Glutamatergic neuron (in vitro differentiated cells): ENCODE data around the gene EPHA2. TPM values are rescaled to one million over a fixed set of nuclear protein-coding genes. Genes with fewer than 3 reads are reported as not detected.
"Not testable (repeated sequence)": the region's sequence is repeated elsewhere in the genome, so short reads cannot be mapped to it uniquely, and the experiment has no call there.

ENCODE experiments used
- DNase-seq: peaks from one replicate; pipeline ENCODE4 v3.0.0; 2022
- H3K27ac Mint-ChIP-seq: one replicate; pipeline ENCODE4 v1.8.0; 2020; ENCODE audit warnings: mild to moderate bottlenecking, mixed read lengths, inconsistent platforms; ENCODE audit not compliant: unreplicated experiment
- H3K27me3 Mint-ChIP-seq: one replicate; pipeline ENCODE4 v1.8.0; 2020; ENCODE audit warnings: mild to moderate bottlenecking, moderate library complexity, mixed read lengths, inconsistent platforms; ENCODE audit not compliant: unreplicated experiment
- H3K36me3 Mint-ChIP-seq: one replicate; pipeline ENCODE4 v1.8.0; 2020; ENCODE audit warnings: mild to moderate bottlenecking, mixed read lengths, inconsistent platforms; ENCODE audit not compliant: unreplicated experiment
- H3K4me1 Mint-ChIP-seq: one replicate; pipeline ENCODE4 v1.8.0; 2020; ENCODE audit warnings: mild to moderate bottlenecking, low read depth, mixed read lengths, inconsistent platforms; ENCODE audit not compliant: unreplicated experiment
- H3K4me3 Mint-ChIP-seq: one replicate; pipeline ENCODE4 v1.8.0; 2020; ENCODE audit warnings: mild to moderate bottlenecking, mixed read lengths, inconsistent platforms; ENCODE audit not compliant: unreplicated experiment
- H3K9me3 Mint-ChIP-seq: one replicate; pipeline ENCODE4 v1.8.0; 2020; ENCODE audit warnings: mild to moderate bottlenecking, moderate library complexity, mixed read lengths, inconsistent platforms; ENCODE audit not compliant: unreplicated experiment
- CTCF ChIP-seq: fragments of 200-600 bp; sonication (generic); IDR thresholded peaks from one replicate; pipeline ENCODE4 v1.5.0; 2021; ENCODE audit not compliant: partially characterized antibody, unreplicated experiment
- total RNA-seq: library from RNA; stranded (reverse); fragmentation: NEBNext Ultra II Directional; extraction: Animal tissue kit (Norgen Biotek cat#: 25700); gene quantifications from one replicate; pipeline ENCODE4 v1.2.1, GENCODE V29; 2021; ENCODE audit not compliant: unreplicated experiment

The EPHA2 gene
- total RNA-seq, 1 donor from 2014 or later = 0.29 TPM

DNA sequence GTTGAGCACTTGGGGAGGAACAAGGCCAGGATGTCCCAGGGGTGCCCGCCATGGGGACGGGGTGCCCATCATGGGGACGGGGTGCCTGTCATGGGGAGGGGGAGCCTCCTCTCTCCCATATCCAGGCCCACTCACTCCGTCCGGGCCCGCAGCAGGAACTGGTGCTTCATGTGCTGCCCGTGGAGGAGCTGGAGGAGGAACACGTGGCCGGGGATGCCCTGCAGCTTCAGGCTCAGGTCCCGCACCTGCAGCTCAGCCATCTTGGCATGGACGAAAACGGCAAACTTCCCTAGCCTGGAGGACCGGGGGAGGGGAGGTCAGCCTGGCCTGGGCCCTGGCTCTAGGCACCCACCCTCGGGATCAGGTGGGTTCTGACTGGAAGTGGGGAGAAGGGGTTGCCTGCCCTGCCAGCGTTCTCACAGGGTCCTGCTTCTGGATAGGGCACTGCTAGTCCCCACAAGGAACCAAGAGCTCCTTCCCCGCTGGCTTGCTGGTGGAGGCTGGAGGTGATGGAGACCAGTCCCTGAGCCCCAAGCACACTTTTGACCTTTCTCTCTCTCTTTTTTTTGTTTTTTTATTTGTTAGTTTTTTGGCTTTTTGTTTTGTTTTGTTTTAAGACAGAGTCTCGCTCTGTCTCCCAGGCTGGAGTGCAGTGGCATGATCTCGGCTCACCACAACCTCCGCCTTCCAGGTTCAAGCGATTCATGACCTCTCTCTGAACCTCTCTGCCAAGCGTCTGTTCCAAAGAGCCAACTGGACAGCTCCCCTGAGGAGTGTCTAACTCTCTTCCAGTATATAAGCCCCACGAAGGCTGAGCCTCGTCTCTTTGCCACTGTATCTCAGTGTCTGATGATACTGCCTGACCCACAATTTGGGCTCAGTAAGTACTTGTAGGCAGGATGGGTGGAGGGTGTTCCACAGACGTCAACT lies 46.7 kb upstream of the EPHA2 start:
- no peaks in the 10 kb centered on the region for H3K4me1 Mint-ChIP-seq
- H3K4me3 Mint-ChIP-seq = no peak overlapping the region
- DNase-seq = no peak
- peaks cover 3% of the 10 kb centered on the region for H3K9me3 Mint-ChIP-seq
- H3K36me3 Mint-ChIP-seq = no peaks in the 10 kb centered on the region
- no peak overlapping the region for H3K27ac Mint-ChIP-seq
- TF ChIP-seq CTCF = no peak
- peaks cover 5% of the 10 kb centered on the region for H3K27me3 Mint-ChIP-seq

DNA sequence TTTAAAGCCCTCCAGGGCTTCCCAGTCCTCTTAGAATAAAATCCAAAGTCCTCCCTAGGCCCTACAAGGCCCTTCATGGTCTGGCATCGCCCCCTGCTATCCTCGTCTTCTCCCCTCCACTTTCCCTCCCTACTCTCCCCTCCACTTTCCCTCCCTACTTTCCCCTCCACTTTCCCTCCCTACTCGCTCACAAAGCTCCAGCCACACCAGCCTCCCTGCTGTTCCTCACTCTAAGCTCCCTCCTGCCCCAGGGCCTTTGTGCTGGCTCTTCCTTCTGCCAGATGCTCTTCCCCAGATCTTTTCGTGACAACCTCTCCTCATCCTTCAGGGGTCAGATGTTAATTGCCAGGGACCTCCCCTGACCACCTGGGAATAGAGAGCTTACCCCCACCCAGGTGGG lies 43.8 kb upstream of the EPHA2 start:
- DNase-seq = no peak
- Mint-ChIP-seq H3K36me3 (no peaks in the 10 kb centered on the region), H3K4me3 (no peak overlapping the region), H3K27ac (no peak overlapping the region), H3K9me3 (peaks cover 7% of the 10 kb centered on the region), H3K27me3 (peaks cover 2% of the 10 kb centered on the region), H3K4me1 (no peaks in the 10 kb centered on the region)
- no peak for TF ChIP-seq CTCF

GRCh38 chr1:16199157-16199501 lies 43.3 kb upstream of the EPHA2 start:
- Mint-ChIP-seq H3K4me1 (no peaks in the 10 kb centered on the region), H3K9me3 (peaks cover 7% of the 10 kb centered on the region), H3K36me3 (no peaks in the 10 kb centered on the region), H3K4me3 (no peak overlapping the region), H3K27me3 (peaks cover 2% of the 10 kb centered on the region), H3K27ac (no peak overlapping the region)
- TF ChIP-seq CTCF = no peak
- no peak for DNase-seq

GRCh38 chr1:16198444-16199156 lies 42.7 kb upstream of the EPHA2 start:
- H3K27me3 Mint-ChIP-seq = peaks cover 2% of the 10 kb centered on the region
- H3K36me3 Mint-ChIP-seq = no peaks in the 10 kb centered on the region
- no peak for TF ChIP-seq CTCF
- no peak overlapping the region for H3K27ac Mint-ChIP-seq
- no peak overlapping the region for H3K4me3 Mint-ChIP-seq
- H3K9me3 Mint-ChIP-seq = peaks cover 7% of the 10 kb centered on the region
- no peak for DNase-seq
- no peaks in the 10 kb centered on the region for H3K4me1 Mint-ChIP-seq

GRCh38 chr1:16196874-16197273 lies 41.0 kb upstream of the EPHA2 start:
- H3K27me3 Mint-ChIP-seq = peaks cover 2% of the 10 kb centered on the region
- H3K36me3 Mint-ChIP-seq = no peaks in the 10 kb centered on the region
- no peak overlapping the region for H3K27ac Mint-ChIP-seq
- H3K4me1 Mint-ChIP-seq = no peaks in the 10 kb centered on the region
- no peak for DNase-seq
- peaks cover 4% of the 10 kb centered on the region for H3K9me3 Mint-ChIP-seq
- no peak overlapping the region for H3K4me3 Mint-ChIP-seq
- no peak for TF ChIP-seq CTCF

DNA sequence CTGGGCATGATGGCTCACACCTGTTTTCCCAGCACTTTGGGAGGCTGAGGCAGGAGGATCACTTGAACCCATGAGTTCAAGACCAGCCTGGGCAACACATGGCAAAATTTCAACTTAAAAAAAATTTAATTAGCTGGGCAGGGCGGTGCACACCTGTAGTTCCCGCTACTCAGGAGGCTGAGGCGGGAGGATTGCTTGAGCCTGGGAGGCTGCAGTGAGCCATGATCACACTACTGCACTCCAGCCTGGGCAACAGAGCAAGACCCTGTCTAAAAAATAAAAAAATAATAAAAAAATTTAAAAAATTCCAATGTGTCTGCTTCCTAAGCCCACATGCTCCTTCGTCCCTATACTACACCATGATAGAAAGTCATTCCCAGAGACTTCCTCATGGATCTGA lies 40.3 kb upstream of the EPHA2 start:
- H3K4me1 Mint-ChIP-seq, H3K9me3 Mint-ChIP-seq: not testable (repeated sequence)

More for the DNA sequence above, 40.3 kb upstream of the EPHA2 start:
- not testable (repeated sequence) for H3K27ac Mint-ChIP-seq, H3K4me3 Mint-ChIP-seq, DNase-seq, H3K36me3 Mint-ChIP-seq, H3K27me3 Mint-ChIP-seq
